ENCODE measurements around the gene APH1A.

APH1A gene

GRCh38 chr1:150226486-150226885 is 42.3 kb downstream of the APH1A start:
- TF ChIP-seq SIN3A (IDR thresholded peaks at IDR 0.05; ENCODE audit: borderline replicate concordance, insufficient read depth, low read length) (no peak), TAF1 (IDR thresholded peaks at IDR 0.05; ENCODE audit: borderline replicate concordance, insufficient read depth, low read length) (no peak), FOXP2 (optimal IDR thresholded peaks at IDR 0.05; ENCODE audit: borderline replicate concordance, extremely low read depth, extremely low read length, insufficient read depth) (no peak), POLR2AphosphoS5 (IDR thresholded peaks at IDR 0.05; ENCODE audit: low read depth, low read length) (no peak), REST (IDR thresholded peaks at IDR 0.05; ENCODE audit: insufficient read depth in 1 of 2, low read depth in 2 of 2, low read length in 2 of 2) (no peak)

GRCh38 chr1:150225546-150225945 is 43.3 kb downstream of the APH1A start:
- TF ChIP-seq POLR2AphosphoS5 (IDR thresholded peaks at IDR 0.05; ENCODE audit: low read depth, low read length): no peak
- no peak for TF ChIP-seq SIN3A (IDR thresholded peaks at IDR 0.05; ENCODE audit: borderline replicate concordance, insufficient read depth, low read length)
- no peak for TF ChIP-seq REST (IDR thresholded peaks at IDR 0.05; ENCODE audit: insufficient read depth in 1 of 2, low read depth in 2 of 2, low read length in 2 of 2)
- TF ChIP-seq FOXP2 (optimal IDR thresholded peaks at IDR 0.05; ENCODE audit: borderline replicate concordance, extremely low read depth, extremely low read length, insufficient read depth): no peak
- no peak for TF ChIP-seq TAF1 (IDR thresholded peaks at IDR 0.05; ENCODE audit: borderline replicate concordance, insufficient read depth, low read length)

GRCh38 chr1:150224983-150225382 is 43.8 kb downstream of the APH1A start:
- TF ChIP-seq TAF1 (IDR thresholded peaks at IDR 0.05; ENCODE audit: borderline replicate concordance, insufficient read depth, low read length) (no peak), REST (IDR thresholded peaks at IDR 0.05; ENCODE audit: insufficient read depth in 1 of 2, low read depth in 2 of 2, low read length in 2 of 2) (no peak), POLR2AphosphoS5 (IDR thresholded peaks at IDR 0.05; ENCODE audit: low read depth, low read length) (no peak)

- TF ChIP-seq SIN3A (IDR thresholded peaks at IDR 0.05; ENCODE audit: borderline replicate concordance, insufficient read depth, low read length) (no peak), POLR2AphosphoS5 (IDR thresholded peaks at IDR 0.05; ENCODE audit: low read depth, low read length) (no peak), TAF1 (IDR thresholded peaks at IDR 0.05; ENCODE audit: borderline replicate concordance, insufficient read depth, low read length) (no peak), REST (IDR thresholded peaks at IDR 0.05; ENCODE audit: insufficient read depth in 1 of 2, low read depth in 2 of 2, low read length in 2 of 2) (no peak)
Observed at GRCh38 chr1:150221552-150221951, 47.3 kb downstream of the APH1A start.
